HL-60/S4 (cell line): ENCODE results near the gene IGDCC3.

Source experiments
- in situ Hi-C: fragments of 300-500 bp; cut with MboI; formaldehyde crosslinking; loops from 2 replicates; pipeline ENCODE4 v1.14.3; 2022; ENCODE audit warnings: low sequenced_read_pairs

IGDCC3 gene

GRCh38 chr15:65346856-65347598 lies 30.8 kb downstream of the IGDCC3 start:
- in situ Hi-C loops, result no loop called here

DNA sequence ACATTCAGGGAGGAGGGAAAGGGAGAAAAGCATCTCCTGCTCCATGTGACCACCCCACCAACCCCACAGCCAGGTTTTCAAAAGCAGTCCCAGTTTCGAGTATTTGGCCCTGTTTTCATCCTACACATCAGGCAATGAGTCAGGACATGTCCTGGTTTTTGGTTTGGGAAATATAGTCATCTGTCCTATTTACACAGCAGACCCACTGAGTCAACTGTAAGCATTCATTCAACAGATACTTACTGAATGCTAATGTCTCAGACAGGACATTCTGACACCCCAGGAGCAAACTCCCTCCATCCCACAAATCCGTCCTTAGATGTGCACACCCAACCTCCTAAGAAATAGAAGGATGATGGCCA lies 32.9 kb downstream of the IGDCC3 start:
- in situ Hi-C loops, result no loop called here

DNA sequence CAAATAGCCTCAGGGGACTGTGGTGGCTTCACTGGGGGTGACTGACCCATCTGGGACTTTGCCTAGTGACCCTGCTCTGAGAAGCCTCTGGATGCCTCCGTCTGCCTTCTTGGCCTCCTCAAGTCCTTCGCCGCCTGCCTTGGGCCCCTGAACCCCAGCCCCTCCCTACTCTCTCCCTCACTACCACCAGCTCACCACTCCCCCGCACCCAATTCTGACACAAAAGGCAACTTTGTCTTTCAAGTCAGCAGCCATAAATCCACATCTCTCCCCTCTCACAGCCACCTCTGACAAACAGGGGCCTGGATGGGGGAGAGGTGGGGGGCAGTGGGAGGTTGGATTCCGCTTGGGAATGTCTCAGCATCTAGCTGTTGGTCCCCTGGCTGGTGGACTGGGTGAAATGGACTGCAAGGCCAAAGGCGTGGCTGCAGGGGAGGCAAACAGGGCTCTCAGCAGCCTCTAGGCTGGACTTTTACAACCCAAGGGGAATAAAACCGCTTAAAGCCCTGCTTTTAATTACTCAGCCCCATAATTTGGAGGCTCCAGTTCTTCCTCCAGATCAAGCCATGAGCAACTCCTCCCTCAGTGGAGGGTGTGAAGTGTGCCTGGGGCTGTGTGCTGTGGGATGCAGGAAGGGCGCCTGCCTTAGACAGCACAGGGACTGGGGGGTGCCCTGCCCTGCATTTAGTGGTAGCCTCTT lies 33.4 kb downstream of the IGDCC3 start:
- in situ Hi-C loops, result no loop called here

GRCh38 chr15:65343374-65343981 lies 34.3 kb downstream of the IGDCC3 start:
- in situ Hi-C loops, result no loop called here

DNA sequence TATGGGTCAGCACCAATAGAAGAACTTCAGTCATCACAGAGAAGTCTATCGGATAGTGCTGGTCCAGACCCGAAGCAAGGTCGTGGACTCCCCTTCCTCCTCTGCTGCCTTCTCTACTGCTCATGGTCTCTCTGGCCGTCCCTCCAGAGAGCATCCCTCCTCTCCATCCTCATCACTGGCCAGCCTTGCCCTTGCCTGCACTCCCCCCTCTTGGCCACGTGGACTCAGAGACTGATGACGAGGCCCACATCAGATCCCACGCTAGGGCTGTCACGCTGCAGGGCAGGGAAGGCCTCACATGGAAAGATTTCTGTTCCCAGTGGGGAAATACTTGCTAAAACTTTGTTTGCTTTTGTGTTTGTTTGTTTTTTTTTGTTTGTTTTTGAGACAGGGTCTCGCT lies 35.3 kb downstream of the IGDCC3 start:
- in situ Hi-C loops, result no loop called here

GRCh38 chr15:65339920-65340319 lies 37.9 kb downstream of the IGDCC3 start:
- in situ Hi-C loops, result no loop called here

DNA sequence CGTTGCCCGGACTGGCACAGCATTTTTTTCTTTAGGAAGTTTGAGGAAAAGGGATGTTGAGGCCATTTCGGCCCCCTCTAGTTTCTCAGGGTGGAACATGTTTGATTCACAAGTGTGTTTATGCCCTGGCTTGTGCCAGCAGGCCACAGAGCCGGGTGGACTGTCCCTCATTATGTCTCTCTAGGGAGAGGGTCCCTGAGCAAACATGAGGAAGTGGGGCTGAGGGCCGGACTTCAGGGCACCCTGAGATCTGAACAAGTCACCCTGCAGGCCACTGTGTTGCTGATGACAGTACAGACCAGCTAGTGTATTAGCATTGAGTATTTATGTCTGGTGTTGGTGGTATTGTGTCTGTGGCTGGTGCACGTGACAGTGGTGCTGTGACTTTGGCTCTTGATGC lies 38.4 kb downstream of the IGDCC3 start:
- in situ Hi-C loops, result no loop called here

- in situ Hi-C loops, result no loop called here
Measured at GRCh38 chr15:65338823-65339222, 39.0 kb downstream of the IGDCC3 start.

DNA sequence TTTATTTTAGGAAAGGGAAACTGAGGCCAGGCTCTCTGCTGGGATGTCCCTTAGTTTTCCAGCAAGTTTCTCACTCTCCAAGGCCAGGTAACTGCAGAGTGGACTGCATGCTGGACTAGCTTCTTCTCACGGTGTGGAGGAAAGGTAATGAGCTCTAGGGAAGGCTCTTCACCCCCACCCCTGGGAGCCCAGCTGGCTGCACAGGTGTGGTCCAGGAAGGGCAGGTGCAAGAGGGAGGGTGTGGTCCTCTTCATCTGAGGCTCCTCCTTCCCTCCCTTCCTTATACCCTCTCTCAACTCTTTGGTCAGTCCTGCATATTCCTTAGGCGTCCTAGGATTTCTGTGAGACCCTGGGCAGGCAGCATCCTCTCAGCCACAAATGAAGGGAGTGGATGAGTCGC lies 39.4 kb downstream of the IGDCC3 start:
- in situ Hi-C loops, result no loop called here

- in situ Hi-C loops, result no loop called here
Measured at GRCh38 chr15:65337436-65338070, 40.2 kb downstream of the IGDCC3 start.

DNA sequence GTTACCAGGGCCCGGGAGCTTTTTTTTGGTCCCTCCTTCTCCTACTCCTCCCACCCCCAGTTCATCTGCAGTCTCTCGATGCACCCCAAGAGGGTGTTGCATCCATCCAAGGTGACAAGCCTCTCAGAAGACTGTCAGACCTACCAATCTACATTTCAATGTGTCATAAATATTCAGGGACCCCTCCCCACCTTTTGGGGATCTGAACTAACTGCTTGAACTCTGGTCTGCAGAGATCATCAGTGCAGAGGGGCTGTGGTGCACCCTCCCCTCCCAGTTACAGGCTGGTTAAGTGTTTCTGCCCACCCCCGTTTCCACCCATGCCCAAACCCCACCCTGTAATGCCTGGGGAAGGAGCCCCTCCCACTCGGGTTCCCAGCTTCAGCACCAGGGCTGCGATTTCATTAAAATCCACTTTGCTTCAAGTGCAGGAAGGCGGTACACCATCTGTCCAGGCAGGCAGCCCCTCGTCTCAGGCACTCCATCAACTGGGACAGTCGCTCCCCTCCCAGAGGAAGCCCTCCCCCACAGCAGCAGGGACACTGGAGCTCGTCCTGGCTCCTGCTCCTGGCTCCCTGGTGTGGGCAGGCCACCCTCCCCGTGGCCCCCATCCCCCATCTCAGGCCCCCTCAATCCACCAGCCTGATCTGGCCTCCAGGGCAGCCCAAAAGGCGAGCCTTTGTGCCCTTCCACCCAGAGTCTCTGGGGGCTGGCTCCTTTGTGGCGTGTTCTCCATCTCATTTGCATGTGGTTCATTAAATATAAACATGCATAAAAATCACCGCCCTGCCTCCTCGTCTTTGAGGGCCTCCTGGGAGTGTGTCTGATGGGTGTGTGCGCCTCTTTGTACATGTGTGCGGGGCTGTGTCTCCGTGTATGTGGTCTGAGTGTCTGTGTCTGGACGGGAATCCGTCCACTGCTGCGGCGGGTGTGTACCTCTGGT lies 41.0 kb downstream of the IGDCC3 start:
- in situ Hi-C loops, result no loop called here

GRCh38 chr15:65335278-65336055 lies 42.3 kb downstream of the IGDCC3 start:
- in situ Hi-C loops, result no loop called here

DNA sequence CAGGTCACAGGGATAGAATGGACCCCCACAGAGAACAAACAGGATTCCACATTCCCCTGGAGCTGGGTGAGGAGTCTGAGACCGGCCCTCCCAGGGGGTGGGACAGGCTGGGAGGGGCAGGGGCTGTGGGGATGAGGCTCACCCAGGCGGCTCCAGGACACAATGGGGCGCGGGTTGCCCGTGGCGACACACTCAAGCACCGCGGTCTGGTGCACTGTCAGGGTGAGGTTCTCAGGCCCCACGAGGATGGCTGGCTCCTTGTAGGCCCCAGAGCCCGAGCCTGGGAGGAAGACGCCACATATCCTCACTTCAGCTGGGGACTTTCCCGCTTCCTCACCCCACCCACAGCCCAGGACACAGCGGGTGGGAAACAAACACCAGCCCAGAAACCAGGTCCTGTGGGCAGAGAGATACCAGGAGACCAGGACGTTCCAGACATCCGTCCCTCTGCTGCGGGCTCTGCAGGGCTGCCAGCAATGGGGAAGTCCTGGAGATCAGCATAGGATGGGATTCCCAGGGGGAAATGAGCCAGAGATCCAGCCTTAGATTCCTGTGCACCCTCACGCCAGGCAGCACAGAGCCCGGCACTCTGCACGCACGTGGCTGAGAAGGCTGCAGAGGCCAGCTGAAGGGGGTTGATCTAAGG lies 43.1 kb downstream of the IGDCC3 start:
- in situ Hi-C loops, result no loop called here

DNA sequence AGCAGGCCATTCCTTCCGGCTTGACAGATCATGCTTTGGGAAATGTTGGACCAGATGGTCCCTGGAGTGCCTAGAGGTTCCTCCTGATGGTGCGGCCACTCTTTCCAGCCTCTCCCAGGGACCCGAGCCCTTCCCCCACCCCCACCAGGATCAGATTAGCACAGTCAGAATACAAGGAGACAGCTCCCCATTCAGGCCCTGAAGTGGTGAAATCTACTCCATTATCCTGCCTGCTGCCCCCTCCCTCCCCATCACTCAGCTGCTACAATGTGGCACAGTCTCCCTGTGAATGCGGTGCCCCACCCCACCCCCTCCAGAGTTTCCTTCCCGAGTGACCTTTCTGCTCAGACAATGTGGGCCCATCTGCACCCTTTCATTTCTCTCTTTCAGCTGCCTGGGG lies 43.9 kb downstream of the IGDCC3 start:
- in situ Hi-C loops, result no loop called here

- in situ Hi-C loops, result no loop called here
Measured at GRCh38 chr15:65333148-65333820, 44.5 kb downstream of the IGDCC3 start.

GRCh38 chr15:65332391-65333147 lies 45.2 kb downstream of the IGDCC3 start:
- in situ Hi-C loops, result no loop called here

DNA sequence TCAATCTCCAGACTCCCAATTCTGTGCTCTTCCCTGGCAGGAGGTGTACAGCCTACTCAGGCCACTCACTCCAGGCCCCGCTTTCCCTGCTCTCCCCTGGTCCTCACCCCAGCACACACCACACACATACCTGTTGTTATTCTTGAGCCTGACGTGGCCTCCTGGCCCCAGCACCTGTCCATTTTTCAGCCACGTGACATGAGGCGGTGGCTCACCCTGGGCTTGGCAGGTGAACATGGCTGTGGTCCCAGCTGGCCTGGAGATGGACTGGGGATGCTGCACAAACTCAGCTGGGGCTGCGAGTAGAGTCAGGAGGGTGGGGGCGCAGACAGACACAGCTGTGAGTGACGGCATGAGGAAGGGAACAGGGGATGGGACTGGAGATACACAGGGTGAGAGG lies 46.0 kb downstream of the IGDCC3 start:
- in situ Hi-C loops, result no loop called here
